Measurements from ENCODE around the gene CHML. TPM values are rescaled to one million over a fixed set of nuclear protein-coding genes. Genes with fewer than 3 reads are reported as not detected.
A peak's percentile ranks its signal among the peaks of the same experiment; 100 is the strongest.

The CHML gene
- total RNA-seq, 1 donor = 10.1 TPM

DNA sequence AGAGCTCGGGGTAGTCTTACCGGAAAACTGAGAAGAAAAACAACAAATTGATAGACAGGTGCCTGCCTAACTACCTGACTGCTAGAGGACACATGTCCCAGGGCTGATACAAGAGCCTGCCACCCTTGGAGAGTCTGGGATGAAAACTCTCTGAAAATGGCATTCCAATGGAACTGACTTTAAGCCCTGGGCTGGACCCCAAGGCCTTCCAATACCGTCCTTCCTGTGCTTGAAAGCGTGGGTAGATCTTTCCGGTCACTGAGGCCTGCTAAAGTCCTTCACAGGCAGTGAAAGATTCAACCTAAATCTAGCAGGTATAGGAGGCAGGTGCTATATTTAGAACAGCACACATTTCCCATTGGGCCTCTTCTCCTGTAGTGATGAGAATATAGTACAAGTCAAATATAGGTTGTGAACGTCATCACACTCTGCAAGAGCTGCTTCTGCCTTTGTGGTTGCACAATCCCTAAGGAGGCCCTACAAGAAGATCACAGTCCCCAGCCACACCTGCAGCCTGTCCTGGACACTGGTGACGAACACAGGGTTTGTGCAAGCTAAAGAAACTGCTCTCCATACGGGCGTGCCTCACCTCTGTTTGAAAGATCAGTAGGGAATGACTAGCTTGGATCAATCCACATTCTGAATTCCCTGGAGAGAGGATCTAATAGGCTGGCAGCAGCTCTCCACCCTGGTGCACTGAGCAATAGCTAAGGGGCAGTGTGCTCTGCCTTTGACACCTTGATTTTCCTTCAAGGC lies 876 bp upstream of the CHML start:
- no peak overlapping the region for H3K4me3 ChIP-seq (ENCODE audit: low read depth, low read length)
- TF ChIP-seq, protein P1, sequence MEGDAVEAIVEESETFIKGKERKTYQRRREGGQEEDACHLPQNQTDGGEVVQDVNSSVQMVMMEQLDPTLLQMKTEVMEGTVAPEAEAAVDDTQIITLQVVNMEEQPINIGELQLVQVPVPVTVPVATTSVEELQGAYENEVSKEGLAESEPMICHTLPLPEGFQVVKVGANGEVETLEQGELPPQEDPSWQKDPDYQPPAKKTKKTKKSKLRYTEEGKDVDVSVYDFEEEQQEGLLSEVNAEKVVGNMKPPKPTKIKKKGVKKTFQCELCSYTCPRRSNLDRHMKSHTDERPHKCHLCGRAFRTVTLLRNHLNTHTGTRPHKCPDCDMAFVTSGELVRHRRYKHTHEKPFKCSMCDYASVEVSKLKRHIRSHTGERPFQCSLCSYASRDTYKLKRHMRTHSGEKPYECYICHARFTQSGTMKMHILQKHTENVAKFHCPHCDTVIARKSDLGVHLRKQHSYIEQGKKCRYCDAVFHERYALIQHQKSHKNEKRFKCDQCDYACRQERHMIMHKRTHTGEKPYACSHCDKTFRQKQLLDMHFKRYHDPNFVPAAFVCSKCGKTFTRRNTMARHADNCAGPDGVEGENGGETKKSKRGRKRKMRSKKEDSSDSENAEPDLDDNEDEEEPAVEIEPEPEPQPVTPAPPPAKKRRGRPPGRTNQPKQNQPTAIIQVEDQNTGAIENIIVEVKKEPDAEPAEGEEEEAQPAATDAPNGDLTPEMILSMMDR (IDR thresholded peaks at IDR 0.05; ENCODE audit: insufficient read depth, low read length) = no peak
- DNase-seq (ENCODE audit: low read depth) = no peak

DNA sequence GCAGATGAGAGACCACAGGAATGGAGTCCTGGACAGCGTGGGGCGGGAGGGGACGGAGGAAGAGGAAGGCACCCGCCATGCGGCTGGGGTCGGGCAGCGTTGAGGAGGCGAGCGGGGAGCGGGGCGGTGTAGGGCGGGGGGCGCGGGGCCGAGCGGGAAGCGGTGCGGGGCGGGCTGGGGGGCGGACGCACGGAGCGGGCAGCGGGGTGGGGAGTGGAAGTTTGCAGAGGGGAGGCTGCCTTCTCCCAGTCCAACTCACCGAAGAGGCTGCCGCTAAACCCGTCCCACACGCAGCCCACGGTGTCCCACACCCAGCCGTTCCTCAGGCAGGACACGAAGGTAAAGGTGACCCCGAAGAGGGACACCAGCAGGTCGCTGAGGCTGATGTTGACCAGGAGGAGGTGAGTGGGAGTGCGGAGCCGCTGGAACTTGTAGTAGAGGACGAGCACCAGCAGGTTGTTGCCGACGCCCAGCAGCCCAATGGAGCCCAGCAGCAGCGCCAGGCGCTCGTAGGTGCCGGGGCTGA lies 483 bp downstream of the CHML start:
- TF ChIP-seq, protein P1 (IDR thresholded peaks at IDR 0.05; ENCODE audit: insufficient read depth, low read length) = peak; percentile 18
- H3K4me3 ChIP-seq (ENCODE audit: low read depth, low read length) = peak overlapping the region; percentile 98
- DNase-seq (ENCODE audit: low read depth) = peak; percentile 14

DNA sequence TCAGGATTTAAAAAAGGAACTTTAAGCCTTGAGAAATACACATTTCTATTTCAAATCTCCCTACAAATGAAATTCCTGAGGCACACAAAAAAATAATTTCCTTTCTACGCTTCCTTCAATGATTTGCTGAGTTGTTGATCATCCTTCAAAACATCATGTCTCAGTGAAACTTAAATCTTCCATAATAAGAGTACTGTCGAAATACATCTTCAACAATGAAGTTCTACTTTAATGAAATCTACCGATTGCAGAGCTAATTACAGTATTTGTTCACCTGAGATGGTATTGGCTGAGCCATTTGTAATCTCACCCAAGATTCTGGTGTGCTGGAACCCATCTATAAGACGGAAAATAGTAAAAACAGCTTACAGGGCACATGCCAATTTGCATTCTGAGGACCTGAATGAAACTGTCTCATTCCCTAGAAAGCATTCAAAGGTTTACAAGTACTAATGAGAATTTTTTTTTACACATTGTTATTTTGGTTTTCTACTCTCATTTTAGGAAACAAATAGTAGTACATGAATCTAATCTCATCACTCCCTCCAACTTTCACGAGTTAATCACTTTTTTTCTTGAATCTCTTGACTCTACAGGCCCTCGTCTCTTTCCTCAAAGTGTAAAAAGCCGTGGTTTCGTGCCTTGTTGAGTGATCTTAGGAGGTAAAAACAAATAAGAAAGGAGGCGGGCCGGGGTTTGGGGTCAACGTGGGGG lies 1.1 kb downstream of the CHML start:
- DNase-seq (ENCODE audit: low read depth) = peak; percentile 14
- TF ChIP-seq, protein P1 (IDR thresholded peaks at IDR 0.05; ENCODE audit: insufficient read depth, low read length) = no peak
- peak overlapping the region; percentile 98 for H3K4me3 ChIP-seq (ENCODE audit: low read depth, low read length)

DNA sequence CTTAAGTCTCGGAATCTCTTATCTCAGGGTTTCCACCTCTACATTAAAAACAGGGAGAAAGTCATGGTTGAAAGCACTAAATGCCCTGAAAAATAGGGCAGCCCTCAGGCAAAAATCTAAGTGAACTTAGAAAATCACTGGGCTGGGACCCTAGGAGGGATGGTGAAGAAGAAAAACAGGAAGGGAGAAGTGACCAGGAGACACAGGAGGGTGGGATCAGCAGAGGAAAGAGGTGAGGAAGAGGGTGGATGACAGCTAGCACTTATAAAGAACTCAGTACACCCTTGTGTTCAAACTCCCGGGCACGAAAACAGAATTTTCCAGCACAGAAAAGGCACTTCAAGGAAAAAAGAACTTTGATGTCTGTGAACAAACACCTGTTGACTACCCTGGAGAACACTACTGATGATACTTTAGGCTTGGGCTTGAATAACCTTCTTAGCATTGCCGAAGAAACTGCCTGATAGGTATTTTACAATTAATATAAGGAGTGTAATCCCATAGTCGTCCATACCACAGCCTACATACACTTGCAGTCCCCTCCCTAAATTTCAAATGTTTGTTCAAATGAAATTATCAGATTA lies 2.0 kb downstream of the CHML start:
- no peak overlapping the region for H3K4me3 ChIP-seq (ENCODE audit: low read depth, low read length)
- DNase-seq (ENCODE audit: low read depth) = no peak
- TF ChIP-seq, protein P1 (IDR thresholded peaks at IDR 0.05; ENCODE audit: insufficient read depth, low read length) = no peak

DNA sequence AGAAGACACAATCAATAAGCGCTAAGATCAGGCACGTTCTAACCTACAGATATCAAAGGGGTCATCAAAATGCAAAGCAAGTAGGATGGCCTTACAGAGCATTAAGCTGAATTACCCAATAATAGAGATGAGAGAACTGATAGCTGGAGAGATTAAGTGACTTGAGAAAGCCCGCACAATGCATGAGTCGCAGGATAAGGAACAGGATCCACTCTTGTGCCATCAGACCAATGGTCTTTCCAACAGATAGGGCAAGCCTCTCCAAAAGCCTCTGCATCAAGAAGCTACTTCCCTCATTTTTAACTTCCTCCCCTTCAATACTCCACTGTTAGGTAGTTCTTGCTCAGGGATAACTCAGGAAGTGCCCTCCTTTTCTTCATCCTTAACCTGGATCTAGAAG lies 2.6 kb downstream of the CHML start:
- DNase-seq (ENCODE audit: low read depth) = no peak
- TF ChIP-seq, protein P1 (IDR thresholded peaks at IDR 0.05; ENCODE audit: insufficient read depth, low read length) = no peak
- no peak overlapping the region for H3K4me3 ChIP-seq (ENCODE audit: low read depth, low read length)

DNA sequence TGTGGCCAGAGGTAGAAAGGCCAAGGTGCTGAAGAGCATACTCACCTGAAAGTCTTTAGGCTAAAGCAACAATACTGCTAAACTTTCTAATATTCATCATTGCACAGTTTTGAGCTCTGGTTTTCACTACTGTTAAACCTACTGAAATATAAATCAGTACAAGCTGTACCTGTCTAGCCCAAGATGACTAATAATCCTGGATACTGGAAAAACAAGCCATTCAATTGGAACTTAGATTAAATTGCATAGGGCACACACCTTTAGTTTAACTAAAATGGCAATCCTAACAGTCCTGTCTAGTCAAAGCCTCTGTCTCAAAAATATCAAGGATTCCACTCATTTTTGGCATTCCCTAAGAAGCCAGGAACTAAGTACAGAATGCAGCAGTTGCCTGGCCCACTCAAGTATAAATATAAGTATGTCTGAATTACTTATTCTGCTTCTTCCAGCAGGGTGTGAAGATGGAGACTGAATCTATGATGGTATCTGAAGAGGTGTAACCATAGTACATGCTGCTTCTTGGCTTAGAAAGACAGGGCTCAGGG lies 3.1 kb downstream of the CHML start:
- DNase-seq (ENCODE audit: low read depth) = no peak
- no peak overlapping the region for H3K4me3 ChIP-seq (ENCODE audit: low read depth, low read length)
- TF ChIP-seq, protein P1 (IDR thresholded peaks at IDR 0.05; ENCODE audit: insufficient read depth, low read length) = no peak
